Liver (tissue), 9 donors: ENCODE data around the gene AGBL4. TPM values are rescaled to one million over a fixed set of nuclear protein-coding genes. Genes with fewer than 3 reads are reported as not detected.

Experiments used
- DNase-seq: peaks from one replicate; pipeline ENCODE4 v3.0.0-alpha.2; 2017; ENCODE audit warnings: low spot score
- H3K27ac ChIP-seq, 2 donors: one replicate each; pipeline ENCODE4 v1.7.0; 2013; ENCODE audit warnings: inconsistent platforms in 2 of 2, low read length in 2 of 2, control low read depth in 1 of 2, low read depth in 1 of 2, mild to moderate bottlenecking in 1 of 2
- H3K27me3 ChIP-seq, 4 donors: one replicate each; pipeline versions ENCODE4 v1.6.1 to v1.7.0; 2013; ENCODE audit warnings: low read length in 3 of 4, inconsistent platforms in 1 of 4, mild to moderate bottlenecking in 1 of 4, moderate library complexity in 1 of 4; ENCODE audit not compliant: control insufficient read depth in 4 of 4, insufficient read depth in 4 of 4
- H3K36me3 ChIP-seq, 4 donors: one replicate each; pipeline versions ENCODE4 v1.6.1 to v1.7.0; 2013; ENCODE audit warnings: low read length in 3 of 4, mild to moderate bottlenecking in 3 of 4, low read depth in 1 of 4, moderate library complexity in 1 of 4; ENCODE audit not compliant: control insufficient read depth in 4 of 4, insufficient read depth in 3 of 4
- H3K4me1 ChIP-seq, 4 donors: one replicate each; pipeline versions ENCODE4 v1.6.1 to v1.7.0; 2013; ENCODE audit warnings: low read length in 3 of 4, mild to moderate bottlenecking in 3 of 4, moderate library complexity in 1 of 4; ENCODE audit not compliant: control insufficient read depth in 4 of 4, insufficient read depth in 4 of 4
- H3K4me3 ChIP-seq, 3 donors: one replicate each; pipeline versions ENCODE4 v1.6.1 to v1.7.0; 2013; ENCODE audit warnings: low read length in 3 of 3, control low read depth in 1 of 3, low read depth in 1 of 3, mild to moderate bottlenecking in 1 of 3
- H3K9ac ChIP-seq, 2 donors: one replicate each; pipeline ENCODE4 v1.7.0; 2013; ENCODE audit warnings: low read length in 2 of 2, mild to moderate bottlenecking in 2 of 2, moderate library complexity in 2 of 2, control low read depth in 1 of 2, low read depth in 1 of 2
- H3K9me3 ChIP-seq, 4 donors: one replicate each; pipeline versions ENCODE4 v1.6.1 to v1.7.0; 2013; ENCODE audit warnings: low read length in 3 of 4; ENCODE audit not compliant: control insufficient read depth in 4 of 4
- ATF3 ChIP-seq: IDR thresholded peaks from 2 replicates; pipeline ENCODE4 v1.6.1; 2016; ENCODE audit warnings: antibody characterized with exemption
- EGR1 ChIP-seq, 2 donors: IDR thresholded peaks; 2 replicates each; pipeline ENCODE4 v1.6.1; 2016 to 2018; ENCODE audit warnings: antibody characterized with exemption in 2 of 2, low read depth in 2 of 2
- FOXA1 ChIP-seq: IDR thresholded peaks from 2 replicates; pipeline ENCODE4 v1.6.1; 2016; ENCODE audit warnings: antibody characterized with exemption
- FOXA2 ChIP-seq: IDR thresholded peaks from 2 replicates; pipeline ENCODE4 v1.6.1; 2016; ENCODE audit warnings: antibody characterized with exemption
- HNF4A ChIP-seq, 2 donors: conservative IDR thresholded peaks; 2 replicates each; pipeline ENCODE4 v1.6.1; 2016; ENCODE audit warnings: antibody characterized with exemption in 2 of 2, mild to moderate bottlenecking in 2 of 2
- JUND ChIP-seq, 2 donors: IDR thresholded peaks; 2 replicates each; pipeline ENCODE4 v1.6.1; 2016; ENCODE audit warnings: antibody characterized with exemption in 2 of 2
- REST ChIP-seq: IDR thresholded peaks from 2 replicates; pipeline ENCODE4 v1.6.1; 2016; ENCODE audit warnings: antibody characterized with exemption, mild to moderate bottlenecking
- RXRA ChIP-seq, 2 donors: IDR thresholded peaks; 2 replicates each; pipeline ENCODE4 v1.6.1; 2017 to 2018; ENCODE audit warnings: antibody characterized with exemption in 2 of 2, mild to moderate bottlenecking in 1 of 2
- SP1 ChIP-seq: IDR thresholded peaks from 2 replicates; pipeline ENCODE4 v1.6.1; 2018; ENCODE audit warnings: antibody characterized with exemption, mild to moderate bottlenecking
- TAF1 ChIP-seq: conservative IDR thresholded peaks from 2 replicates; pipeline ENCODE4 v1.6.1; 2016; ENCODE audit warnings: antibody characterized with exemption, mild to moderate bottlenecking
- YY1 ChIP-seq: IDR thresholded peaks from 2 replicates; pipeline ENCODE4 v1.6.1; 2016; ENCODE audit warnings: antibody characterized with exemption, mild to moderate bottlenecking
- WGBS: extraction: QIAGEN DNeasy Blood & Tissue Kit; methylation state at CpG from one replicate; pipeline ENCODE4 v1.1.7; 2013; 5-methylcytosine and 5-hydroxymethylcytosine counted together
- polyA plus RNA-seq, 2 donors: library from polyadenylated mRNA; stranded (reverse) in 1 of 2; unstranded in 1 of 2; fragments of 200-250 nt in 1 of 2; fragments of >200 nt in 1 of 2; fragmentation: Nextera tagmentation in 1 of 2; extraction: Ambion mirVana in 1 of 2; gene quantifications; one replicate each; pipeline versions ENCODE4 v1.2.1 to v1.2.3, GENCODE V29; 2013 to 2015
- total RNA-seq, 2 donors: library from RNA; depleted of rRNA; stranded (reverse); fragments of >200 nt; gene quantifications; one replicate each; pipeline ENCODE4 v1.2.3, GENCODE V29; 2014
- TF ChIP-seq, protein P1 (sequence below): IDR thresholded peaks from 2 replicates; pipeline ENCODE4 v1.6.1; 2016; ENCODE audit warnings: antibody characterized with exemption
- TF ChIP-seq, protein P2 (sequence below): IDR thresholded peaks from 2 replicates; pipeline ENCODE4 v1.6.1; 2016; ENCODE audit warnings: antibody characterized with exemption
- TF ChIP-seq, protein P3 (sequence below): fragments of 150-350 bp; IDR thresholded peaks from 2 replicates; pipeline ENCODE4 v1.5.1; 2017; ENCODE audit warnings: improper control_type of control experiment, low read depth, low read length; ENCODE audit not compliant: missing input control
- donor health status: healthy.
- donor health status: healthy.
- donor health status: healthy.
- donor health status: healthy.
- donor health status: healthy.

AGBL4 gene
- total and polyA plus RNA-seq, 4 donors, result 0.75 to 0.76 TPM; not detected in 2

DNA sequence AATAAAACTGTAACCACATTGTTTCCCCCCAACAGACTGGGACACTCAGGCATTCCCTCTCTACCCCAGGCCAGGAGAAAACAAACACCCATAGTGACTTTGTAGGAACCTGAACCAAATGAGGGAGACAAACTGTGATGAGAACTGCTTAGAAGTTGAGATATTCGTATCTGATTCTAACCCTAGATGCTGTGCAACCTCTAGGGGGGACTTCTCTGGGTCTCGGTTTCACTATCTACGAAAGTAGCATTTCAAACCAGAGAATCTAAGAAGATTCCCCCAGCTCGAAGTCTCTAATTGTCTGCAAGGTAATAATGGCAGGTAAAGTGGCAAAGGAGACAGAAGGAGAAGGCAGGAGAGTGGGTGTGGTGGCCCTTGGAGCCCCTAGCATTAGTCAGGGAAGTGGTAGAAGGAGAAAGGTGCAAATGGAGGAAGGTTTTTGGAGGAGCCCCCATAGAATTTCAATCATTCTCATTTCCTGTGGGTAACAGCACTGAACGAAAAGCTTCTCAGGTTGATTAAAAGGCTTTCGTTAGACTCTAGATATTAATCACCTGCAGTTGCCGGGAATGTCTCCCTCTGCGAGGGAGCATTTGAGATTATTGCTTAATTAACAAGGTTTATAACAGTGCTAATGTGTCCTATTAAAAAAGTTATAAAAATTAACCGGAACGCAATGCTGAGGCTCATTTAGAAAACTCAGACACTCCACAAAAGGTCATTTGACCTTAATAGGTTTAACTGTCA, 1293.4 kb downstream of the AGBL4 start:
- H3K9ac ChIP-seq, result no peak overlapping the region
- TF ChIP-seq, protein P1, sequence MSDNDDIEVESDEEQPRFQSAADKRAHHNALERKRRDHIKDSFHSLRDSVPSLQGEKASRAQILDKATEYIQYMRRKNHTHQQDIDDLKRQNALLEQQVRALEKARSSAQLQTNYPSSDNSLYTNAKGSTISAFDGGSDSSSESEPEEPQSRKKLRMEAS, result no peak
- no peak for TF ChIP-seq FOXA2
- no peak overlapping the region for H3K4me3 ChIP-seq
- no peaks in the 10 kb centered on the region for H3K4me1 ChIP-seq
- WGBS, result 90% methylated on average over 10 of the region's 10 CpGs
- no peak overlapping the region for H3K27ac ChIP-seq
- H3K27me3 ChIP-seq, result no peaks in the 10 kb centered on the region
- DNase-seq, result no peak
- H3K9me3 ChIP-seq, result no peaks in the 10 kb centered on the region
- no peaks in the 10 kb centered on the region for H3K36me3 ChIP-seq

- WGBS, result 97% methylated on average over 2 of the region's 2 CpGs
- Histone ChIP-seq H3K4me3 (no peak overlapping the region), H3K27ac (no peak overlapping the region), H3K9me3 (no peaks in the 10 kb centered on the region), H3K27me3 (no peaks in the 10 kb centered on the region), H3K4me1 (no peaks in the 10 kb centered on the region), H3K9ac (no peak overlapping the region), H3K36me3 (no peaks in the 10 kb centered on the region)
- no peak for DNase-seq
- TF ChIP-seq SP1 (no peak), TAF1 (no peak), ATF3 (no peak), REST (no peak), EGR1 (IDR thresholded peaks at IDR 0.05; ENCODE audit: low read depth in 2 of 2) (no peak), FOXA2 (no peak), YY1 (no peak), RXRA (IDR thresholded peaks at IDR 0.05) (no peak), HNF4A (conservative IDR thresholded peaks at IDR 0.05) (no peak), FOXA1 (no peak), JUND (IDR thresholded peaks at IDR 0.05) (no peak)
- TF ChIP-seq, protein P2, sequence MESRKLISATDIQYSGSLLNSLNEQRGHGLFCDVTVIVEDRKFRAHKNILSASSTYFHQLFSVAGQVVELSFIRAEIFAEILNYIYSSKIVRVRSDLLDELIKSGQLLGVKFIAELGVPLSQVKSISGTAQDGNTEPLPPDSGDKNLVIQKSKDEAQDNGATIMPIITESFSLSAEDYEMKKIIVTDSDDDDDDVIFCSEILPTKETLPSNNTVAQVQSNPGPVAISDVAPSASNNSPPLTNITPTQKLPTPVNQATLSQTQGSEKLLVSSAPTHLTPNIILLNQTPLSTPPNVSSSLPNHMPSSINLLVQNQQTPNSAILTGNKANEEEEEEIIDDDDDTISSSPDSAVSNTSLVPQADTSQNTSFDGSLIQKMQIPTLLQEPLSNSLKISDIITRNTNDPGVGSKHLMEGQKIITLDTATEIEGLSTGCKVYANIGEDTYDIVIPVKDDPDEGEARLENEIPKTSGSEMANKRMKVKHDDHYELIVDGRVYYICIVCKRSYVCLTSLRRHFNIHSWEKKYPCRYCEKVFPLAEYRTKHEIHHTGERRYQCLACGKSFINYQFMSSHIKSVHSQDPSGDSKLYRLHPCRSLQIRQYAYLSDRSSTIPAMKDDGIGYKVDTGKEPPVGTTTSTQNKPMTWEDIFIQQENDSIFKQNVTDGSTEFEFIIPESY, result no peak
- TF ChIP-seq, protein P3, sequence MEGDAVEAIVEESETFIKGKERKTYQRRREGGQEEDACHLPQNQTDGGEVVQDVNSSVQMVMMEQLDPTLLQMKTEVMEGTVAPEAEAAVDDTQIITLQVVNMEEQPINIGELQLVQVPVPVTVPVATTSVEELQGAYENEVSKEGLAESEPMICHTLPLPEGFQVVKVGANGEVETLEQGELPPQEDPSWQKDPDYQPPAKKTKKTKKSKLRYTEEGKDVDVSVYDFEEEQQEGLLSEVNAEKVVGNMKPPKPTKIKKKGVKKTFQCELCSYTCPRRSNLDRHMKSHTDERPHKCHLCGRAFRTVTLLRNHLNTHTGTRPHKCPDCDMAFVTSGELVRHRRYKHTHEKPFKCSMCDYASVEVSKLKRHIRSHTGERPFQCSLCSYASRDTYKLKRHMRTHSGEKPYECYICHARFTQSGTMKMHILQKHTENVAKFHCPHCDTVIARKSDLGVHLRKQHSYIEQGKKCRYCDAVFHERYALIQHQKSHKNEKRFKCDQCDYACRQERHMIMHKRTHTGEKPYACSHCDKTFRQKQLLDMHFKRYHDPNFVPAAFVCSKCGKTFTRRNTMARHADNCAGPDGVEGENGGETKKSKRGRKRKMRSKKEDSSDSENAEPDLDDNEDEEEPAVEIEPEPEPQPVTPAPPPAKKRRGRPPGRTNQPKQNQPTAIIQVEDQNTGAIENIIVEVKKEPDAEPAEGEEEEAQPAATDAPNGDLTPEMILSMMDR, result no peak
These were observed 1295.2 kb downstream of the AGBL4 start for GRCh38 chr1:48728584-48728983.
